T-cell (primary cell): ENCODE results near the gene SLCO3A1. TPM values are rescaled to one million over a fixed set of nuclear protein-coding genes. Genes with fewer than 3 reads are reported as not detected.

Source experiments
- ATAC-seq, 4 experiments: fragments of 200-7000 bp in 3 of 4; fragments of 150-1000 bp in 1 of 4; cut with Tn5 transposase; replicated peaks in 1 of 4; 1 replicate in 3 of 4; 2 replicates in 1 of 4; pipeline ENCODE4 v1.10.0; 2021; ENCODE audit warnings: moderate library complexity in 3 of 4, mild to moderate bottlenecking in 2 of 4, moderate number of reproducible peaks in 1 of 4
- CTCF ChIA-PET, 2 donors: fragments of 300-600 bp; sonication (Branson Sonifier 250); formaldehyde crosslinking; loops; one replicate each; lab custom pipeline; 2022; ENCODE audit warnings: antibody characterized with exemption in 2 of 2; lab: Charles Lee
- POLR2A ChIA-PET, 2 donors: fragments of 300-600 bp; sonication (Branson Sonifier 250); formaldehyde crosslinking; loops; one replicate each; lab custom pipeline; 2022; ENCODE audit warnings: antibody characterized with exemption in 2 of 2; lab: Charles Lee
- DNase-seq, 35 experiments: peaks; one replicate each; pipeline versions ENCODE4 v3.0.0 to v3.0.0-alpha.2; 2013 to 2023
- H3K27ac ChIP-seq: one replicate; pipeline ENCODE4 v1.5.1; 2013; ENCODE audit warnings: low read length
- H3K27me3 ChIP-seq, 2 experiments: replicated peaks in 1 of 2; 1 replicate in 1 of 2; 2 replicates in 1 of 2; pipeline versions ENCODE4 v1.6.1 to v1.7.0; 2013; ENCODE audit warnings: low read length in 1 of 2, mixed read lengths in 1 of 2; ENCODE audit not compliant: control insufficient read depth in 2 of 2, insufficient read depth in 2 of 2; ENCODE audit errors: extremely low read depth in 1 of 2
- H3K36me3 ChIP-seq, 2 donors: 1 replicate in 1 of 2; 2 replicates in 1 of 2; pipeline versions ENCODE4 v1.6.1 to v1.7.0; 2013; ENCODE audit warnings: low read length in 1 of 2; ENCODE audit not compliant: control insufficient read depth in 2 of 2, insufficient read depth in 1 of 2; ENCODE audit errors: extremely low read depth in 1 of 2
- H3K4me1 ChIP-seq, 2 experiments: 1 replicate in 1 of 2; 2 replicates in 1 of 2; pipeline versions ENCODE4 v1.6.1 to v1.7.0; 2013; ENCODE audit warnings: low read length in 2 of 2, mixed read lengths in 1 of 2; ENCODE audit not compliant: insufficient read depth in 2 of 2, control insufficient read depth in 1 of 2; ENCODE audit errors: extremely low read depth in 1 of 2
- H3K4me3 ChIP-seq, 2 donors: 1 replicate in 1 of 2; 2 replicates in 1 of 2; pipeline versions ENCODE4 v1.5.1 to v1.7.0; 2013; ENCODE audit warnings: mild to moderate bottlenecking in 2 of 2, low read length in 1 of 2, moderate library complexity in 1 of 2; ENCODE audit not compliant: control insufficient read depth in 1 of 2; ENCODE audit errors: extremely low read depth in 1 of 2
- H3K9me3 ChIP-seq: 2 replicates; pipeline ENCODE4 v1.7.0; 2013
- H3K27ac Mint-ChIP-seq, 2 donors: one replicate each; pipeline ENCODE4 v1.8.0; 2020 to 2021; ENCODE audit warnings: mild to moderate bottlenecking in 2 of 2, mixed read lengths in 2 of 2
- H3K27me3 Mint-ChIP-seq, 2 donors: one replicate each; pipeline ENCODE4 v1.8.0; 2021 to 2022; ENCODE audit warnings: mixed read lengths in 2 of 2
- H3K36me3 Mint-ChIP-seq: one replicate; pipeline ENCODE4 v1.8.0; 2021; ENCODE audit warnings: mixed read lengths
- H3K4me1 Mint-ChIP-seq, 3 donors: one replicate each; pipeline ENCODE4 v1.8.0; 2020 to 2022; ENCODE audit warnings: mixed read lengths in 3 of 3, mild to moderate bottlenecking in 1 of 3
- H3K4me3 Mint-ChIP-seq, 3 donors: one replicate each; pipeline ENCODE4 v1.8.0; 2020 to 2022; ENCODE audit warnings: mild to moderate bottlenecking in 3 of 3, mixed read lengths in 3 of 3, moderate library complexity in 3 of 3
- H3K9me3 Mint-ChIP-seq, 3 donors: one replicate each; pipeline ENCODE4 v1.8.0; 2020 to 2022; ENCODE audit warnings: mixed read lengths in 3 of 3
- WGBS: methylation state at CpG from one replicate; pipeline ENCODE4 v1.1.5; 2013; ENCODE audit warnings: missing lambda C conversion rate; ENCODE audit not compliant: insufficient coverage; 5-methylcytosine and 5-hydroxymethylcytosine counted together
- total RNA-seq, 35 experiments: library from RNA in 6 of 35; stranded (reverse) in 6 of 35; fragments of 120-200 nt in 1 of 35; gene quantifications; one replicate each; pipeline versions ENCODE4 v1.2.1 to v1.2.4 and lab custom pipeline; 2013 to 2026

The SLCO3A1 gene
- total RNA-seq, 5 donors from 2014 or later (not counting 1 experiment from before 2014, with no cell fraction given), result 26.2 to 52.2 (median 38.7) TPM

DNA sequence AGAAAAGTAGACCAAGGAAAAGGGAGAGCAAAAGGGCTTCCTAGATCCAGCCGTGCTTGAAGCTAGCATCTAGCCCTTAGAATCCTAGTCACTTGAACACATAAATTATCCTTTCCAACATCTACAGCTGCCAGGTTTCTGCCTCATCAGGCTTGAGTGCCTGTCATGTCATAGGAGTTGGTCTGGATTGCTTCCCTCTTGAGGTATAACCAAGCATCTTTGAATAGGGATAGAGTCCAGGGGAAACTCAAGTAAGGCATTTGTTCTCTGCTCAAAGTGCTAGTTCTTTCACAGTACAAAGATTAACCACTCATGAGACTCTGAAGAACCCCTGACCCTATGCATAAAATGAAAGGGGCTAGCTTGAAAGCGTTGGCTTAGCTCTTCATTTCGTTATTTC is 72.3 kb downstream of the SLCO3A1 start:
- WGBS, result 100% methylated on average over 1 of the region's 3 CpGs
- no peak overlapping the region for H3K27ac Mint-ChIP-seq
- ChIA-PET CTCF (no interaction called here), POLR2A (no interaction called here)
- H3K27me3 Mint-ChIP-seq, result no peaks in the 10 kb centered on the region
- H3K4me1 Mint-ChIP-seq, result peaks cover 55 to 80% (median 62%) of the 10 kb centered on the region in 3 donors
- peaks cover 7 to 10% of the 10 kb centered on the region in 2 experiments for H3K4me1 ChIP-seq
- ATAC-seq, result no peak
- no peak overlapping the region for H3K4me3 ChIP-seq
- peaks cover 25% of the 10 kb centered on the region for H3K36me3 Mint-ChIP-seq
- no peak overlapping the region for H3K27ac ChIP-seq
- no peaks in the 10 kb centered on the region for H3K9me3 ChIP-seq
- no peak for DNase-seq
- H3K9me3 Mint-ChIP-seq, result no peaks in the 10 kb centered on the region
- H3K36me3 ChIP-seq, result no peaks in the 10 kb centered on the region
- H3K4me3 Mint-ChIP-seq, result no peak overlapping the region
- no peaks in the 10 kb centered on the region for H3K27me3 ChIP-seq

DNA sequence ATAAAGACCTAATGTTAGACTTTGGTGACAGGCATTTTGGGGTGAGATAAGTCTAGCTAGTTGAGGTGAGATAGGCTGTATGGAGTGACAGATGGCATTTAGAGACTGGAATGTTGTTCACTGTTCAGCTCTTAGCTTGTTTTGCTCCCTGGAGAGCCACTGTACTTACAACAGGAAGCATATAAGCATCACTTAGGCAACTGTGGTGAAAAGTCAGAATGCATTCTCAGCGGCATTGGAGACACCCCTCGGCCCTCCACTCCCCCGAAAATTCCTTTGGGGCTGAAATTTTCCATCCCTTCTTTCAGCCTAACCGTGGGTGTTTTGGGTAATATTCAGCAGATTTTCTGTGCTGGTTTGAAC is 73.4 kb downstream of the SLCO3A1 start:
- POLR2A ChIA-PET, result no interaction called here
- no peak for ATAC-seq

DNA sequence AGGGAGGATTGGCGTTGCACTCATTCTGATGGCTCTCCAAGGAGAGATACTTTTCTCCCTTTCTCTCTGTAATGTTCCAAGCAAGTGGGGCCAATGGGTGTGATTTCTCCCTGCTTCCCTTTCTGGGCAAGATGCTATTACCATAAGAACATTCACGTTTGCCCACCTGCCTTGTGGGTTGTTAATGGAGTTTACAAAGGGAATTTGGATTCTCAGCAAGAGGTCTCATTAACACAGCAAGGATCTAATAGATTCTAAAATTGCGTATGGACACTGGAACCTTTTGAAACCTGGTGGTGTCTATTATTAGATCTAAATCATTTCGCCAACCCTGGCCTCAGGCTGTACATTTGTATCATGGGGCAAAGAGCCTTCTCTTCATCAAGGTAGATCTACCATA is 74.1 kb downstream of the SLCO3A1 start:
- Histone ChIP-seq H3K9me3 (no peaks in the 10 kb centered on the region), H3K4me1 (no peaks in the 10 kb centered on the region), H3K36me3 (no peaks in the 10 kb centered on the region), H3K4me3 (no peak overlapping the region), H3K27me3 (no peaks in the 10 kb centered on the region), H3K27ac (no peak overlapping the region)
- CTCF ChIA-PET, result no interaction called here
- ATAC-seq (no peak), DNase-seq (no peak)
- WGBS, result no CpG with 5 or more reads among the region's 4 CpGs
- POLR2A ChIA-PET, result no interaction called here
- H3K27ac Mint-ChIP-seq, result no peak overlapping the region
- H3K27me3 Mint-ChIP-seq, result no peaks in the 10 kb centered on the region
- H3K4me3 Mint-ChIP-seq, result no peak overlapping the region
- peaks cover 25% of the 10 kb centered on the region for H3K36me3 Mint-ChIP-seq
- H3K9me3 Mint-ChIP-seq, result no peaks in the 10 kb centered on the region
- peaks cover 46 to 75% (median 51%) of the 10 kb centered on the region in 3 donors for H3K4me1 Mint-ChIP-seq

More for the DNA sequence above, 73.4 kb downstream of the SLCO3A1 start:
- no peak overlapping the region for H3K27ac Mint-ChIP-seq
- Histone ChIP-seq H3K4me3 (no peak overlapping the region), H3K27me3 (no peaks in the 10 kb centered on the region), H3K36me3 (no peaks in the 10 kb centered on the region), H3K9me3 (no peaks in the 10 kb centered on the region), H3K4me1 (peaks cover 0 to 2% of the 10 kb centered on the region in 2 experiments), H3K27ac (no peak overlapping the region)
- peaks cover 25% of the 10 kb centered on the region for H3K36me3 Mint-ChIP-seq
- CTCF ChIA-PET, result interaction anchor here in 1 of 2 donors (0.8 kb wide), 1 partner anchor 220 kb away, joined by 3 read pairs; no protein-coding TSS in a partner anchor
- no CpG with 5 or more reads among the region's 4 CpGs for WGBS
- no peaks in the 10 kb centered on the region for H3K27me3 Mint-ChIP-seq
- DNase-seq, result no peak
- no peaks in the 10 kb centered on the region for H3K9me3 Mint-ChIP-seq
- peaks cover 50 to 78% (median 53%) of the 10 kb centered on the region in 3 donors for H3K4me1 Mint-ChIP-seq
- no peak overlapping the region for H3K4me3 Mint-ChIP-seq

DNA sequence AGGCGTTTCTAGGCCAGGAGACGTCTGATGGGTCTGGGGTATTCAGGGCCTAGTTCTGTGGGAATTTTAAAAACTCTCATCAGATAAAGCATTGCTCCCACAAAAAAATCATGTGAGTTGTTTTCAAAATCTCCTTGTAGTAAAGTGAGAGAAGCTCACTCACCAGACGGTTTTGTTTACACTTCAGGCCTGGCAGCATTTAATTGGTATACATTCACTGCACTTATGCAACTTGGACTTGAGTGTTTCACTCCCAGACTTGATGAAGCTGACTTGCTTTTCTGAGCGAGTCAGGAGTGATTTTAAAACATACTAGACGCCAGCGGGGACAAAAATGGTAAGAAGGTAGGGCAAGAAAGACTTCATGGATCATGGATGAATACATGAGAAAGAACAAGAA is 75.2 kb downstream of the SLCO3A1 start:
- Histone ChIP-seq H3K4me3 (no peak overlapping the region), H3K4me1 (no peaks in the 10 kb centered on the region), H3K27me3 (no peaks in the 10 kb centered on the region), H3K9me3 (no peaks in the 10 kb centered on the region), H3K27ac (no peak overlapping the region), H3K36me3 (no peaks in the 10 kb centered on the region)
- Mint-ChIP-seq H3K27me3 (no peaks in the 10 kb centered on the region), H3K4me3 (no peak overlapping the region), H3K9me3 (no peaks in the 10 kb centered on the region), H3K27ac (no peak overlapping the region), H3K36me3 (peaks cover 21% of the 10 kb centered on the region), H3K4me1 (peaks cover 40 to 68% (median 44%) of the 10 kb centered on the region in 3 donors)
- CTCF ChIA-PET, result no interaction called here
- ATAC-seq (no peak), DNase-seq (no peak)
- 100% methylated on average over 3 of the region's 6 CpGs for WGBS
- POLR2A ChIA-PET, result no interaction called here

DNA sequence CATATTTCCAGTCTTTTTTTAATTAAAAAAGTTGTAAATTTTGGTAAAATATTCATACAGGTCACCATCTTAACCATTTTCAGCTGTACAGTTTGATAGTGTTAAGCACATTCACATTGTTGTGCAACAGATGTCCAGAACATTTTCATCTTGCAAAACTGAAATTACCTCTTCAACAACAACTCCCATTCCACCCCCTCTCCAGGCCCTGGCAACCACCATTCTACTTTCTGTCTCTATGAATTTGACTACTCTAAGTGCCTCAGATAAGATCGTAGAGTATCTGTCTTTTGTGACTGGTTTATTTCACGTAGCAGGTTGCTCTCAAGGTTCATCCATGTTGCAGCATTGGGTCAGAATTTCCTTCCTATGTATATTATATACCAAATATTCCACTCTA is 76.0 kb downstream of the SLCO3A1 start:
- no peaks in the 10 kb centered on the region for H3K27me3 ChIP-seq
- H3K9me3 Mint-ChIP-seq, result peaks cover 0 to 3% (median 0%) of the 10 kb centered on the region in 3 donors
- no peaks in the 10 kb centered on the region for H3K27me3 Mint-ChIP-seq
- no peaks in the 10 kb centered on the region for H3K9me3 ChIP-seq
- no peaks in the 10 kb centered on the region for H3K4me1 ChIP-seq
- H3K27ac ChIP-seq, result no peak overlapping the region
- WGBS, result no CpG with 5 or more reads among the region's 2 CpGs
- ATAC-seq (no peak), DNase-seq (no peak)
- no peak overlapping the region for H3K27ac Mint-ChIP-seq
- CTCF ChIA-PET, result no interaction called here
- H3K36me3 ChIP-seq, result no peaks in the 10 kb centered on the region
- peaks cover 34 to 65% (median 36%) of the 10 kb centered on the region in 3 donors for H3K4me1 Mint-ChIP-seq
- peaks cover 24% of the 10 kb centered on the region for H3K36me3 Mint-ChIP-seq
- no peak overlapping the region for H3K4me3 Mint-ChIP-seq
- H3K4me3 ChIP-seq, result no peak overlapping the region
- POLR2A ChIA-PET, result interaction anchor here in 1 of 2 donors (0.6 kb wide), 1 partner anchor 985 kb away, joined by 7 read pairs; no protein-coding TSS in a partner anchor

DNA sequence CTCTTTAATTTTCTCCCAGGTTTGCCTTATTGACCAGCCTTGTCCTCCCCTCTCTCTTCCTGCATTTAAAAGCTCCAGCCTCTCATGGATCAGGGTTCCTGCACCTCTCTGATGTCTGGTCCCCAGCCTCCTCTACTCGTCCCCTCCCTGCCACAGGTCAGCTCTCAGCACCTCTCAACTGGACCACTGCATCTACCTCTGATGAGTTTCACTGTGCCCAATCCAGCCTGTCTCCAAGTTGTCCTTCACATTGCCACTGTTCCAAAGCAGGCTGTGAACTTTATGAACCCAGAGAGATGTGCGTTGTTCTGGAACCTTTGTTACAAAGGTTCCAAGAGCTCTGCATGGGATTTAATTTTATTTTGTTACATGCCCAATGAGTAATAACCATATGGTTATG is 76.6 kb downstream of the SLCO3A1 start:
- no peaks in the 10 kb centered on the region for H3K27me3 Mint-ChIP-seq
- peaks cover 24% of the 10 kb centered on the region for H3K36me3 Mint-ChIP-seq
- Histone ChIP-seq H3K4me3 (no peak overlapping the region), H3K9me3 (no peaks in the 10 kb centered on the region), H3K27me3 (no peaks in the 10 kb centered on the region), H3K36me3 (no peaks in the 10 kb centered on the region), H3K27ac (no peak overlapping the region), H3K4me1 (no peaks in the 10 kb centered on the region)
- no peak overlapping the region for H3K4me3 Mint-ChIP-seq
- peaks cover 30 to 65% (median 34%) of the 10 kb centered on the region in 3 donors for H3K4me1 Mint-ChIP-seq
- DNase-seq, result no peak
- ChIA-PET POLR2A (no interaction called here), CTCF (no interaction called here)
- peaks cover 0 to 3% (median 0%) of the 10 kb centered on the region in 3 donors for H3K9me3 Mint-ChIP-seq
- 63% methylated on average over 1 of the region's 2 CpGs for WGBS
- H3K27ac Mint-ChIP-seq, result no peak overlapping the region
- ATAC-seq, result no peak
